GM18951 (cell line): ENCODE measurements around the gene TIMM13.
"Not testable (repeated sequence)": the region's sequence is repeated elsewhere in the genome, so short reads cannot be mapped to it uniquely, and the experiment has no call there.

Source experiments
- POLR2A ChIP-seq: IDR thresholded peaks from 4 replicates; pipeline ENCODE4 v1.6.1; 2011; ENCODE audit warnings: mild to moderate bottlenecking; ENCODE audit not compliant: insufficient read length, insufficient read depth; ENCODE audit errors: extremely low read depth
- in situ Hi-C: fragments of 300-500 bp; cut with MboI; formaldehyde crosslinking; loops from one replicate; pipeline ENCODE4 v1.12.0; 2022; ENCODE audit warnings: low sequenced_read_pairs, mixed read lengths, inconsistent platforms; ENCODE audit not compliant: unreplicated experiment

Gene TIMM13

GRCh38 chr19:2398735-2399305 lies 28.6 kb downstream of the TIMM13 start:
- in situ Hi-C loops: no loop called here
- TF ChIP-seq POLR2A: no peak

- in situ Hi-C loops: not testable (repeated sequence)
Measured at GRCh38 chr19:2397173-2397572, 30.2 kb downstream of the TIMM13 start.

GRCh38 chr19:2395293-2395829 lies 32.0 kb downstream of the TIMM13 start:
- in situ Hi-C loops: not testable (repeated sequence)

GRCh38 chr19:2394442-2395292 lies 32.7 kb downstream of the TIMM13 start:
- in situ Hi-C loops: no loop called here
- TF ChIP-seq POLR2A: no peak

GRCh38 chr19:2394054-2394441 lies 33.3 kb downstream of the TIMM13 start:
- in situ Hi-C loops: no loop called here
- TF ChIP-seq POLR2A: no peak

- in situ Hi-C loops: not testable (repeated sequence)
Measured at GRCh38 chr19:2392899-2393298, 34.5 kb downstream of the TIMM13 start.

GRCh38 chr19:2392366-2392765 lies 35.0 kb downstream of the TIMM13 start:
- no peak for TF ChIP-seq POLR2A
- in situ Hi-C loops: no loop called here

GRCh38 chr19:2391118-2391725 lies 36.2 kb downstream of the TIMM13 start:
- in situ Hi-C loops: no loop called here
- TF ChIP-seq POLR2A: no peak

GRCh38 chr19:2389594-2389993 lies 37.8 kb downstream of the TIMM13 start:
- in situ Hi-C loops: no loop called here
- TF ChIP-seq POLR2A: no peak

GRCh38 chr19:2387367-2388288 lies 39.8 kb downstream of the TIMM13 start:
- no peak for TF ChIP-seq POLR2A
- in situ Hi-C loops: no loop called here

- in situ Hi-C loops: no loop called here
- no peak for TF ChIP-seq POLR2A
Measured at GRCh38 chr19:2385053-2385721, 42.2 kb downstream of the TIMM13 start.

GRCh38 chr19:2382530-2383222 lies 44.7 kb downstream of the TIMM13 start:
- in situ Hi-C loops: no loop called here
- no peak for TF ChIP-seq POLR2A
